Measurements from ENCODE around the gene EIF4EBP3. TPM values are rescaled to one million over a fixed set of nuclear protein-coding genes. Genes with fewer than 3 reads are reported as not detected.

Gene EIF4EBP3
- total and polyA plus RNA-seq, 2 donors (not counting 1 experiment from before 2014, with no cell fraction given): 15.0 to 18.2 TPM

DNA sequence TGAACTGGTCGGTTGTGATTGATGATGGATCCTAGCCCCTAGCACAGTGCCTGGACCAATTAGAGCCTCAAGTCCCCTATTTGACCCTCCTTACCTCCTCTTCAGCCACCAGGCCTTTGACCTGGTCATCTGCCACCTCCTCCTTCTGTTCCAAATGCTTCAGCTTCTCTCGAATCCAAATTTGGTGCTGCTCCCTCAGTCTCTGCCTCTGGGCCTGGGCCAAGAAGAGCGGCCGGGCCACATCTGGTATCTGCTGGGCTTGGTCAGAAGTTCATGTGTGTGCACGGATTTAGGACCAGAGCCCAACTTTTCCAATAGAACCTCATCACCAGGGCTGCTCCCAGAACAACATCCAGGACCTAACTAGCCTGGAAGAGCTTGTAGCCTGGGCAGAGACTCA lies 23.6 kb downstream of the EIF4EBP3 start:
- no peaks in the 10 kb centered on the region for H3K9me3 Mint-ChIP-seq (ENCODE audit: insufficient read depth)
- H3K4me3 Mint-ChIP-seq: no peak overlapping the region
- peaks cover 8% of the 10 kb centered on the region for H3K79me2 ChIP-seq (ENCODE audit: control insufficient read depth, insufficient read depth, low read length)
- no peak overlapping the region for H3K27ac Mint-ChIP-seq
- intact Hi-C loops (cut with micrococcal nuclease): no loop called here
- TF ChIP-seq EZH2 (IDR thresholded peaks at IDR 0.05; ENCODE audit: borderline replicate concordance, insufficient read depth, low read depth, low read length, poor library complexity, severe bottlenecking): no peak
- TF ChIP-seq, protein P1, sequence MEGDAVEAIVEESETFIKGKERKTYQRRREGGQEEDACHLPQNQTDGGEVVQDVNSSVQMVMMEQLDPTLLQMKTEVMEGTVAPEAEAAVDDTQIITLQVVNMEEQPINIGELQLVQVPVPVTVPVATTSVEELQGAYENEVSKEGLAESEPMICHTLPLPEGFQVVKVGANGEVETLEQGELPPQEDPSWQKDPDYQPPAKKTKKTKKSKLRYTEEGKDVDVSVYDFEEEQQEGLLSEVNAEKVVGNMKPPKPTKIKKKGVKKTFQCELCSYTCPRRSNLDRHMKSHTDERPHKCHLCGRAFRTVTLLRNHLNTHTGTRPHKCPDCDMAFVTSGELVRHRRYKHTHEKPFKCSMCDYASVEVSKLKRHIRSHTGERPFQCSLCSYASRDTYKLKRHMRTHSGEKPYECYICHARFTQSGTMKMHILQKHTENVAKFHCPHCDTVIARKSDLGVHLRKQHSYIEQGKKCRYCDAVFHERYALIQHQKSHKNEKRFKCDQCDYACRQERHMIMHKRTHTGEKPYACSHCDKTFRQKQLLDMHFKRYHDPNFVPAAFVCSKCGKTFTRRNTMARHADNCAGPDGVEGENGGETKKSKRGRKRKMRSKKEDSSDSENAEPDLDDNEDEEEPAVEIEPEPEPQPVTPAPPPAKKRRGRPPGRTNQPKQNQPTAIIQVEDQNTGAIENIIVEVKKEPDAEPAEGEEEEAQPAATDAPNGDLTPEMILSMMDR (IDR thresholded peaks at IDR 0.05): no peak
- POLR2A ChIA-PET: no interaction called here
- no peaks in the 10 kb centered on the region for H4K20me1 ChIP-seq (ENCODE audit: control insufficient read depth, insufficient read depth, low read length, poor library complexity, severe bottlenecking)
- no peak overlapping the region for H2AFZ ChIP-seq (ENCODE audit: insufficient read depth, low read depth, low read length, poor library complexity, severe bottlenecking)
- H3K4me1 Mint-ChIP-seq: peaks cover 28% of the 10 kb centered on the region
- DNase-seq (no peak), ATAC-seq (ENCODE audit: low read depth) (no peak)
- H3K27ac ChIP-seq (ENCODE audit: low read length in 2 of 2): no peak overlapping the region
- H3K27me3 Mint-ChIP-seq: no peaks in the 10 kb centered on the region
- 96% methylated on average over 4 of the region's 5 CpGs for WGBS (ENCODE audit: insufficient coverage)
- no peak overlapping the region for H3K4me3 ChIP-seq (ENCODE audit: control extremely low read depth in 1 of 5, extremely low read depth in 1 of 5, insufficient read depth in 1 of 5, low read depth in 2 of 5, low read length in 4 of 5)
- H3K4me1 ChIP-seq (ENCODE audit: control insufficient read depth in 2 of 2, insufficient read depth in 2 of 2, low read length in 2 of 2): peaks cover 17 to 23% of the 10 kb centered on the region in 2 donors
- no peaks in the 10 kb centered on the region for H3K9me3 ChIP-seq (ENCODE audit: control extremely low read depth in 1 of 3, control insufficient read depth in 2 of 3, insufficient read depth in 1 of 3, low read length in 2 of 3)
- CTCF ChIA-PET: interaction anchor here (1.2 kb wide), 1 partner anchor 149 kb away, joined by 5 read pairs; no protein-coding TSS in a partner anchor
- peaks cover 0 to 21% of the 10 kb centered on the region in 2 experiments for H3K36me3 ChIP-seq (replicated peaks in 1 of 2; ENCODE audit: control extremely low read depth in 1 of 2, control insufficient read depth in 1 of 2, extremely low read depth in 1 of 2, insufficient read depth in 2 of 2, low read length in 1 of 2)
- no peak overlapping the region for H3K9ac ChIP-seq (ENCODE audit: low read length)
- no peaks in the 10 kb centered on the region for H3K27me3 ChIP-seq (replicated peaks in 1 of 4; ENCODE audit: control extremely low read depth in 1 of 4, control insufficient read depth in 3 of 4, insufficient read depth in 4 of 4, low read length in 3 of 4)
- H3K4me2 ChIP-seq (replicated peaks; ENCODE audit: low read depth, low read length, poor library complexity, severe bottlenecking): no peak overlapping the region

DNA sequence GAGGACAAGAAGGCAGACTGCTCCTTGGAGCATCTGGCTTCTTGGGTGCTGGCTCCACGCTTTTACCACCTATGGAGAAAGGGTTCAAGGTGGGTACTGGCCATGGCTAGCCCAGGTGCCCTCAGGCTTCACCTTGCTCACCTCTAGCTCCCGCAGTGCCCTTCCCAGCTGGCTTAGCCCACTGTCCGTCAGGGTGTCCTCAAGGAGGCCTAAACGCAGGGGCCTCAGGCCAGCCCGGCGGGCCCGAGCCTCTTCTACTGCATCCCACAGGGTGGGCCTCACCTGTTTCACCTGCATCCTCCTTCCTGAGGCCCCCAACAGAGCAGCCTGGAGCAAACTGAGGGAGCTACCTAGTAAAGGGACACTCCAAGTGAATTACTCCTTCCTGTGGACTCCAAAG lies 26.2 kb downstream of the EIF4EBP3 start:
- Mint-ChIP-seq H3K27me3 (no peaks in the 10 kb centered on the region), H3K4me1 (peaks cover 17% of the 10 kb centered on the region), H3K9me3 (ENCODE audit: insufficient read depth) (no peaks in the 10 kb centered on the region), H3K4me3 (no peak overlapping the region), H3K27ac (no peak overlapping the region)
- 95% methylated on average over 7 of the region's 7 CpGs for WGBS (ENCODE audit: insufficient coverage)
- no peak overlapping the region for H3K27ac ChIP-seq (ENCODE audit: low read length in 2 of 2)
- no peak overlapping the region for H3K4me2 ChIP-seq (replicated peaks; ENCODE audit: low read depth, low read length, poor library complexity, severe bottlenecking)
- peaks cover 4% of the 10 kb centered on the region for H3K79me2 ChIP-seq (ENCODE audit: control insufficient read depth, insufficient read depth, low read length)
- H3K4me1 ChIP-seq (ENCODE audit: control insufficient read depth in 2 of 2, insufficient read depth in 2 of 2, low read length in 2 of 2): peaks cover 15 to 17% of the 10 kb centered on the region in 2 donors
- H4K20me1 ChIP-seq (ENCODE audit: control insufficient read depth, insufficient read depth, low read length, poor library complexity, severe bottlenecking): no peaks in the 10 kb centered on the region
- ChIA-PET CTCF (no interaction called here), POLR2A (no interaction called here)
- H3K36me3 ChIP-seq (replicated peaks in 1 of 2; ENCODE audit: control extremely low read depth in 1 of 2, control insufficient read depth in 1 of 2, extremely low read depth in 1 of 2, insufficient read depth in 2 of 2, low read length in 1 of 2): peaks cover 0 to 7% of the 10 kb centered on the region in 2 experiments
- DNase-seq (no peak), ATAC-seq (ENCODE audit: low read depth) (no peak)
- intact Hi-C loops (cut with micrococcal nuclease): no loop called here
- no peaks in the 10 kb centered on the region for H3K9me3 ChIP-seq (ENCODE audit: control extremely low read depth in 1 of 3, control insufficient read depth in 2 of 3, insufficient read depth in 1 of 3, low read length in 2 of 3)
- no peak overlapping the region for H2AFZ ChIP-seq (ENCODE audit: insufficient read depth, low read depth, low read length, poor library complexity, severe bottlenecking)
- no peaks in the 10 kb centered on the region for H3K27me3 ChIP-seq (replicated peaks in 1 of 4; ENCODE audit: control extremely low read depth in 1 of 4, control insufficient read depth in 3 of 4, insufficient read depth in 4 of 4, low read length in 3 of 4)
- no peak overlapping the region for H3K4me3 ChIP-seq (ENCODE audit: control extremely low read depth in 1 of 5, extremely low read depth in 1 of 5, insufficient read depth in 1 of 5, low read depth in 2 of 5, low read length in 4 of 5)
- no peak overlapping the region for H3K9ac ChIP-seq (ENCODE audit: low read length)
- no peak for TF ChIP-seq EZH2 (IDR thresholded peaks at IDR 0.05; ENCODE audit: borderline replicate concordance, insufficient read depth, low read depth, low read length, poor library complexity, severe bottlenecking)
- TF ChIP-seq, protein P1 (IDR thresholded peaks at IDR 0.05): no peak

All from B cell (primary cell).